CD14-positive monocyte (primary cell): ENCODE results near the gene MYH10. TPM values are rescaled to one million over a fixed set of nuclear protein-coding genes. Genes with fewer than 3 reads are reported as not detected.

Experiments used
- DNase-seq, 3 donors: peaks; one replicate each; pipeline ENCODE4 v3.0.0-alpha.2; 2011 to 2022
- H2AFZ ChIP-seq: 2 replicates; pipeline ENCODE4 v1.6.0; 2012; ENCODE audit warnings: mild to moderate bottlenecking, low read depth, low read length, inconsistent platforms; ENCODE audit not compliant: insufficient read depth, poor library complexity, severe bottlenecking
- H3K27ac ChIP-seq, 2 donors: 1 replicate in 1 of 2; 2 replicates in 1 of 2; pipeline ENCODE4 v1.5.1; 2012 to 2013; ENCODE audit warnings: low read length in 2 of 2, control low read depth in 1 of 2, inconsistent platforms in 1 of 2, low read depth in 1 of 2, mild to moderate bottlenecking in 1 of 2
- H3K27me3 ChIP-seq, 2 donors: one replicate each; pipeline versions ENCODE4 v1.6.0 to v1.6.1; 2011 to 2013; ENCODE audit warnings: low read length in 2 of 2; ENCODE audit not compliant: control insufficient read depth in 2 of 2, insufficient read depth in 2 of 2
- H3K36me3 ChIP-seq, 2 donors: replicated peaks in 1 of 2; 1 replicate in 1 of 2; 2 replicates in 1 of 2; pipeline versions ENCODE4 v1.5.1 to v1.6.1; 2012 to 2013; ENCODE audit warnings: low read length in 2 of 2, control low read depth in 1 of 2, inconsistent platforms in 1 of 2, mild to moderate bottlenecking in 1 of 2; ENCODE audit not compliant: insufficient read depth in 2 of 2, control insufficient read depth in 1 of 2
- H3K4me1 ChIP-seq, 2 donors: 1 replicate in 1 of 2; 2 replicates in 1 of 2; pipeline versions ENCODE4 v1.5.1 to v1.6.1; 2012 to 2013; ENCODE audit warnings: low read length in 2 of 2, control low read depth in 1 of 2, inconsistent platforms in 1 of 2, mild to moderate bottlenecking in 1 of 2, moderate library complexity in 1 of 2; ENCODE audit not compliant: insufficient read depth in 2 of 2, control insufficient read depth in 1 of 2
- H3K4me2 ChIP-seq: replicated peaks from 2 replicates; pipeline ENCODE3; 2012; ENCODE audit warnings: low read length, moderate library complexity, mild to moderate bottlenecking; ENCODE audit not compliant: poor library complexity, severe bottlenecking; ENCODE audit errors: extremely low read depth
- H3K4me3 ChIP-seq, 3 experiments: fragments of 200-600 bp in 1 of 3; sonication (generic) in 1 of 3; replicated peaks in 1 of 3; 1 replicate in 2 of 3; 2 replicates in 1 of 3; pipeline ENCODE4 v1.5.1; 2011 to 2013; ENCODE audit warnings: low read length in 3 of 3, mild to moderate bottlenecking in 3 of 3, control low read depth in 2 of 3, low read depth in 2 of 3, inconsistent platforms in 1 of 3, moderate library complexity in 1 of 3
- H3K79me2 ChIP-seq: 2 replicates; pipeline ENCODE4 v1.6.0; 2012; ENCODE audit warnings: mild to moderate bottlenecking, control low read depth, inconsistent platforms, low read length, moderate library complexity; ENCODE audit not compliant: insufficient read depth
- H3K9ac ChIP-seq: 2 replicates; pipeline ENCODE4 v1.6.0; 2017; ENCODE audit warnings: low read length, mild to moderate bottlenecking; ENCODE audit not compliant: insufficient read depth, poor library complexity, severe bottlenecking
- H3K9me3 ChIP-seq, 2 donors: replicated peaks in 1 of 2; 1 replicate in 1 of 2; 2 replicates in 1 of 2; pipeline versions ENCODE4 v1.5.1 to v1.6.1; 2012 to 2013; ENCODE audit warnings: low read length in 2 of 2, control low read depth in 1 of 2; ENCODE audit not compliant: control insufficient read depth in 1 of 2, insufficient read depth in 1 of 2
- H4K20me1 ChIP-seq: 2 replicates; pipeline ENCODE4 v1.6.0; 2012; ENCODE audit warnings: mild to moderate bottlenecking, low read length, control low read depth, moderate library complexity; ENCODE audit not compliant: insufficient read depth
- H3K27ac Mint-ChIP-seq, 7 donors: one replicate each; pipeline ENCODE4 v1.8.0; 2020; ENCODE audit warnings: mild to moderate bottlenecking in 7 of 7, mixed read lengths in 7 of 7, moderate library complexity in 6 of 7, inconsistent platforms in 2 of 7
- H3K27me3 Mint-ChIP-seq, 3 donors: one replicate each; pipeline ENCODE4 v1.8.0; 2021 to 2022; ENCODE audit warnings: low read depth in 3 of 3, mild to moderate bottlenecking in 3 of 3, mixed read lengths in 3 of 3, moderate library complexity in 3 of 3, inconsistent platforms in 1 of 3
- H3K36me3 Mint-ChIP-seq, 2 donors: one replicate each; pipeline ENCODE4 v1.8.0; 2020; ENCODE audit warnings: mixed read lengths in 2 of 2, inconsistent platforms in 1 of 2, mild to moderate bottlenecking in 1 of 2
- H3K4me1 Mint-ChIP-seq: one replicate; pipeline ENCODE4 v1.8.0; 2020; ENCODE audit warnings: mild to moderate bottlenecking, mixed read lengths
- H3K4me3 Mint-ChIP-seq, 2 donors: one replicate each; pipeline ENCODE4 v1.8.0; 2020; ENCODE audit warnings: mild to moderate bottlenecking in 2 of 2, mixed read lengths in 2 of 2, moderate library complexity in 1 of 2
- H3K9me3 Mint-ChIP-seq, 7 donors: one replicate each; pipeline ENCODE4 v1.8.0; 2020 to 2022; ENCODE audit warnings: mixed read lengths in 7 of 7, mild to moderate bottlenecking in 6 of 7, moderate library complexity in 6 of 7, inconsistent platforms in 2 of 7
- WGBS: methylation state at CpG from one replicate; pipeline ENCODE4 v1.1.5; 2013; ENCODE audit warnings: missing lambda C conversion rate; ENCODE audit not compliant: insufficient coverage; 5-methylcytosine and 5-hydroxymethylcytosine counted together
- intact Hi-C, 2 donors: fragments of 100-400 bp; cut with micrococcal nuclease; formaldehyde crosslinking; loops; one replicate each; pipeline versions ENCODE4 v1.15.0 to v1.15.1; 2023
- polyA plus RNA-seq, 3 donors: library from polyadenylated mRNA; depleted of rRNA in 1 of 3; unstranded in 2 of 3; stranded (reverse) in 1 of 3; fragments of 300-500 nt in 2 of 3; fragments of >200 nt in 1 of 3; fragmentation: Illumina TruSeq in 2 of 3; gene quantifications; 1 replicate in 2 of 3; 2 replicates in 1 of 3; pipeline ENCODE4 v1.2.3, GENCODE V29; 2012 to 2021
- TF ChIP-seq, protein P1 (sequence below): fragments of 200-600 bp; IDR thresholded peaks from one replicate; pipeline ENCODE4 v1.8.0; 2022; ENCODE audit warnings: antibody characterized with exemption, mild to moderate bottlenecking

MYH10 gene
- polyA plus RNA-seq, 3 donors, result 0.42 to 0.65 TPM; not detected in 1

DNA sequence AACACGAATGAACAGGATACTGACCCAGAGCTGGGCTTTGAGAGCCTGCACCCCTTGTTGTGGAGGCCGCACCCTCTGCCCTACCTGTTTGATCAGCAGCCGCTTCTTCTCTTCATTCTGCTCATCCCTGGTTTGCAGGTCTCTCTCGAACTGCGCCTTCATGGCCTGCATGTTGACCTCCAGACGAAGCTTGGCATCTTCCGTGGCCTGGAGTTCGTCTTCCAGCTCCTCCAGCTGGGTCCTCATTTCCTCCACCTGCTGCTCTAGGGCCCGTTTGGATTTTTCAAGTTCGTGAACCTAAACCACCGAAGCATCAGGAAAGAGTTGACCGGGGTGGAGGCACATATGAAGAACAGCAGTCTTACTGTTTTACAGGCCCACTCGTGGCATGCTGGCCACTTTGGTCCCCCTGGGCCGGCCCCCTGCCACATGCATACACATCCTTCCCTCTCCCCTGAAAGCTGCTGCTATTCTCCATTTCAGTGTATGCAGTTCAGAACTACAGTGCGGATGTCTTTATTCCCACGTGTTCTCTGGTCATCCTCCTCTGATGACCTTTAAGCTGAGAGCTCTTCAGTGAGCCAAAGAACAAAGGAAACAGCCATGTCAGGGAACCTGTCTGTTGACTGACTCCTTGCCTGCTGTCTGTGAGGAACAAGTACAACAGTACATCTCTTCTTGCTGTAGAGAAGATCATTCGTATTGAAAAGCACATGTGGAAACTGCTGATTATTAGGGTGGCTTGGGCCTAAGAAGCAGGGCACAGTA, 140.1 kb downstream of the MYH10 start:
- Mint-ChIP-seq H3K27me3 (peaks cover 0 to 1% (median 0%) of the 10 kb centered on the region in 3 donors), H3K27ac (peak overlapping the region in 3 of 7 donors; percentile 35 to 66 (median 53)), H3K36me3 (peaks cover 4 to 5% of the 10 kb centered on the region in 2 donors), H3K4me3 (no peak overlapping the region), H3K4me1 (no peaks in the 10 kb centered on the region), H3K9me3 (peaks cover 0 to 2% (median 0%) of the 10 kb centered on the region in 7 donors)
- no peak overlapping the region for H3K4me3 ChIP-seq
- no peaks in the 10 kb centered on the region for H3K79me2 ChIP-seq
- no peak overlapping the region for H3K4me2 ChIP-seq
- WGBS, result 94% methylated on average over 17 of the region's 17 CpGs
- no peak overlapping the region for H3K27ac ChIP-seq
- TF ChIP-seq, protein P1, sequence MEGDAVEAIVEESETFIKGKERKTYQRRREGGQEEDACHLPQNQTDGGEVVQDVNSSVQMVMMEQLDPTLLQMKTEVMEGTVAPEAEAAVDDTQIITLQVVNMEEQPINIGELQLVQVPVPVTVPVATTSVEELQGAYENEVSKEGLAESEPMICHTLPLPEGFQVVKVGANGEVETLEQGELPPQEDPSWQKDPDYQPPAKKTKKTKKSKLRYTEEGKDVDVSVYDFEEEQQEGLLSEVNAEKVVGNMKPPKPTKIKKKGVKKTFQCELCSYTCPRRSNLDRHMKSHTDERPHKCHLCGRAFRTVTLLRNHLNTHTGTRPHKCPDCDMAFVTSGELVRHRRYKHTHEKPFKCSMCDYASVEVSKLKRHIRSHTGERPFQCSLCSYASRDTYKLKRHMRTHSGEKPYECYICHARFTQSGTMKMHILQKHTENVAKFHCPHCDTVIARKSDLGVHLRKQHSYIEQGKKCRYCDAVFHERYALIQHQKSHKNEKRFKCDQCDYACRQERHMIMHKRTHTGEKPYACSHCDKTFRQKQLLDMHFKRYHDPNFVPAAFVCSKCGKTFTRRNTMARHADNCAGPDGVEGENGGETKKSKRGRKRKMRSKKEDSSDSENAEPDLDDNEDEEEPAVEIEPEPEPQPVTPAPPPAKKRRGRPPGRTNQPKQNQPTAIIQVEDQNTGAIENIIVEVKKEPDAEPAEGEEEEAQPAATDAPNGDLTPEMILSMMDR, result no peak
- no peaks in the 10 kb centered on the region for H3K9me3 ChIP-seq
- H2AFZ ChIP-seq, result no peak overlapping the region
- no peak for DNase-seq
- no peaks in the 10 kb centered on the region for H3K27me3 ChIP-seq
- H3K4me1 ChIP-seq, result no peaks in the 10 kb centered on the region
- H3K36me3 ChIP-seq, result no peaks in the 10 kb centered on the region
- intact Hi-C loops, result no loop called here
- no peak overlapping the region for H3K9ac ChIP-seq
- H4K20me1 ChIP-seq, result no peaks in the 10 kb centered on the region

DNA sequence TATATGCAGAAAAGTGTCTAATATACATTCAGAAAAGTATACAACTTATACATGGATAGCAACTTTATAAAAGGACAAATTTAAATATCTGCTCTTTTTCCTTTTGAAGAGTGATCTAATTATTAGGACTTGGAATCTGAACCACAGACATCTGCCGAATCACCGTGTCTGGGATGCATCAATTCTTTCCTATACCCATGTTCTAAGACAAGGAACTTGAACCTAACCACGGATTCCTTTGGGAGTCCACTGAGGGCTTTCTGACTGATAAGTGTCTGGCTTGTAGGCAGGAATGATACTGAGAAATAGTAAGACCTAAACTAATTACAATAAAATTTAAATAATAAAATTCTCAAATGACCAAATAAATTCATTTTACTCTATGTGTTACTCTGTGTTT, 140.7 kb downstream of the MYH10 start:
- peak overlapping the region in 1 of 7 donors; percentile 35 for H3K27ac Mint-ChIP-seq

More for the DNA sequence above, 140.7 kb downstream of the MYH10 start:
- Mint-ChIP-seq H3K4me3 (no peak overlapping the region), H3K27me3 (peaks cover 0 to 1% (median 0%) of the 10 kb centered on the region in 3 donors), H3K9me3 (peaks cover 0 to 3% (median 1%) of the 10 kb centered on the region in 7 donors), H3K4me1 (no peaks in the 10 kb centered on the region), H3K36me3 (peaks cover 4 to 5% of the 10 kb centered on the region in 2 donors)
- whole genome bisulfite sequencing, result no CpG with 5 or more reads among the region's 3 CpGs
- Histone ChIP-seq H3K4me2 (no peak overlapping the region), H3K27me3 (no peaks in the 10 kb centered on the region), H2AFZ (no peak overlapping the region), H3K79me2 (no peaks in the 10 kb centered on the region), H3K4me1 (no peaks in the 10 kb centered on the region), H3K9me3 (peaks cover 0 to under 1% of the 10 kb centered on the region in 2 donors), H4K20me1 (no peaks in the 10 kb centered on the region), H3K36me3 (no peaks in the 10 kb centered on the region), H3K9ac (no peak overlapping the region), H3K4me3 (no peak overlapping the region), H3K27ac (no peak overlapping the region)
- TF ChIP-seq, protein P1, result no peak
- DNase-seq, result no peak
- intact Hi-C loops, result no loop called here
